WI38 (cell line): ENCODE measurements around the gene TRIM22.
"Not testable (repeated sequence)": the region's sequence is repeated elsewhere in the genome, so short reads cannot be mapped to it uniquely, and the experiment has no call there.

Source experiments
- H3K4me3 ChIP-seq: 2 replicates; pipeline ENCODE4 v1.5.1; 2011; ENCODE audit warnings: low read depth, mild to moderate bottlenecking, control low read depth, low read length
- CTCF ChIP-seq: IDR thresholded peaks from 2 replicates; pipeline ENCODE4 v1.5.1; 2012; ENCODE audit warnings: low read depth, mild to moderate bottlenecking, control low read depth, low read length

The TRIM22 gene

DNA sequence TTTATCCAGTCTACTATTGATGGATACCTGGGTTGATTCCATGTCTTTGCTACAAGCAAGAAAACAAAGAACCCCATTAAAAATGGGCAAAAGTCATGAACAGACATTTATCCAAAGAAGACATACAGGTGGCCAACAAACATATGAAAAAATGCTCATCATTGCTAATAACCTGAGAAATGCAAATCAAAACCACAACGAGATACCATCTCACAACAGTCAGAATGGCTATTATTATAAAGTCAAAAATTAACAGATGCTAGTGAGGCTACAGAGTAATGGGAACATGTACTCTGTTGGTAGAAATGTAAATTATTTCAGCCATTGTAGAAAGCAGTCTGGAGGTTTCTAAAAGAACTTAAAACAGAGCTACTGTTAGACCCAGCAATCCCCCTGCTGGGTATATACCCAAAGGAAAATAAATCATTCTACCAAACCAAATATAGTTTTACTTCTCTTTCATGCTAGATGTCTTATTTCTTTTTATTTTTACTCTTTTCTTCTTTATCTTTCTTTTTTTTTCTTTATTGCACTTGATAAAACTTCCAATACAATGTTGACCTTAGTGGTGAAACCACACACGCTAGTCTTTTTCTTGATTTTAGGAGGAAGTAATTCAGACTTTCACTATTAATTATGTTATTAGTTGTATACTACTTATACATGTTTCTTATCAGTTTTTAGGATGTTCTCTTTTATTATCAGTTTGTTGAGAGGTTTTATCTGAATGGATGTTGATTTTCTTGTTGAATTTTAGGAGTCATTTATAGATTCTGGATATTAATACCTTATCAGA, 14.3 kb downstream of the TRIM22 start:
- no peak overlapping the region for H3K4me3 ChIP-seq
- no peak for TF ChIP-seq CTCF

DNA sequence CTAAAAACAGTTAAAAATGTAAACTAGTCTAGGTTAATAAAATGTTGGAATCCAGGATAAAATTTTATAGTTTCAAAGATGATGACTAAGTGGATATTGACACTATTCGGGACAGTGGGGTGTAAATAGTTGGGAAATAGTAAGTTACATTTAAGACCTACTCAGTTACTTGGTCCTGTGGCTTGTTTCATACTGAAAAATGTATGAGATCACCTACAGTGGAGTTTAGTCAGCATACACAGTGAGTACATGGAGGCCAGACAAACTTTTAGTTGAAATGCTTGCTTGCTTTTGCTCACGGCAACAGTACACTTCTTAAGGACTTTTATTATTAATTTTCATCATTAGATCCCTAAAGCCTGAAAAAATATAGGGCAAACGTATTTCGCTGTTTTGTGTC, 16.1 kb downstream of the TRIM22 start:
- TF ChIP-seq CTCF, result no peak
- H3K4me3 ChIP-seq, result no peak overlapping the region

DNA sequence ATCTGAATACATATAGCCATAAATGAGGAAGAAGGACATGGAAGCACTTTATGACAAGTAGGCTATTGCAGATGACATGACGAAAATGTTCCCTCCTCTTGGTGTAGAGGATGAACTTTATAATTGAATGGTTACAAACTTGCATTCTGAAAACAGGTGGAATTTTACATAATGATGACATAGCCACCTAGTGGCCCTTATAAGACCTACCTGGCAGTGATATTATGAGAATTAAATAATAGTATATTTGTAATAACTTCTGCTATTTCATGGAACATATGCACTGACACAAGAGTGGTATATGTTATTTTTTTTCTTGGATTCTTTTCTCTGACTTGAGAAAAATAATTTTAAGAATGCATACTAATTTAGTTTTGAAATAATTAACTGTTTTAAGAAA, 22.9 kb downstream of the TRIM22 start:
- TF ChIP-seq CTCF, result no peak
- no peak overlapping the region for H3K4me3 ChIP-seq

DNA sequence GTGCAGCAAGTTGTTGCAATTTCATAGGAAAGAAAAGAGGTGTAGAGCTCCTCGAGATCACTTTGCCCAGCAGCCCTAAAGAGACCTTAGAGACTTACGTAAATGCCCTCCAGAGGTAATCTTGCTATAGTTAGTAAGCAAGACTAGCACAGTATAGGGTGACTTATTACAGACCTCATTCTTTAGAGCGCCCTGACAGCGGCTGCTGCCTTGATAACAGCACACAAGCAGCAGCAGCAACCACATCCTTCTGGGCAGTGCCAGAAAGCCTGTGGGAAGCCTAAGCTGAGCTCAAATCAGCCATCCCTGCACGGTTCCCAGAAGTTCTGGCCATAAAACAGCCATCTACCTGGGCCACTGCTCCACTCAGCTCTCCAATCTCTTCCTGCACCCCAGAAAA, 24.1 kb downstream of the TRIM22 start:
- no peak overlapping the region for H3K4me3 ChIP-seq
- TF ChIP-seq CTCF, result no peak

DNA sequence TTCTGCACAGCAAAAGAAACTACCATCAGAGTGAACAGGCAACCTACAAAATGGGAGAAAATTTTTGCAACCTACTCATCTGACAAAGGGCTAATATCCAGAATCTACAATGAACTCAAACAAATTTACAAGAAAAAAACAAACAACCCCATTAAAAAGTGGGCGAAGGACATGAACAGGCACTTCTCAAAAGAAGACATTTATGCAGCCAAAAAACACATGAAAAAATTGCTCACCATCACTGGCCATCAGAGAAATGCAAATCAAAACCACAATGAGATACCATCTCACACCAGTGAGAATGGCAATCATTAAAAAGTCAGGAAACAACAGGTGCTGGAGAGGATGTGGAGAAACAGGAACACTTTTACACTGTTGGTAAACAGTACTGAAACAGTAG, 26.9 kb downstream of the TRIM22 start:
- not testable (repeated sequence) for H3K4me3 ChIP-seq

GRCh38 chr11:5719703-5720495, 30.3 kb downstream of the TRIM22 start:
- H3K4me3 ChIP-seq, result no peak overlapping the region
- TF ChIP-seq CTCF, result no peak

DNA sequence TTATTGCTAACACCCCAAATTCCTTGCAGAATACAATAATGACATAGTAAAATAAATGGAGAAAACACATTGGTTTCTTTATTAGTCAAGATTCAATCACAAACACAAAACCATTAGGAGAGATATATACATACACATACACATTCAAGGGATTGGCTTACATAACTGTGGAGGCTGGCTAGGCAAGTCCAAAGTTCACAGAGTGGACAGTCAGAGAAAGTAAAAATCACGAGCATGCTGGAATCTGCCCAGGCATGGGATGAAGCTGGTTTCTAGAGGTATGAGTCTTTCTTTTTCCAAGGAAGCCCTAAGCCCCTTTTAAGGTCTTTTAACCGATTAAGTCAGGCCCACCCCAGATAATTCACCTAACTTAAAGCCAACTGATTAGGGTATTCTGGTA, 33.0 kb downstream of the TRIM22 start:
- no peak overlapping the region for H3K4me3 ChIP-seq
- TF ChIP-seq CTCF, result no peak
